Activated B cell treated with CpG ODN at 0.5 μM for 24 hours (primary cell): ENCODE data around the gene CBLN1. TPM values are rescaled to one million over a fixed set of nuclear protein-coding genes. Genes with fewer than 3 reads are reported as not detected.

Experiments used
- ATAC-seq: fragments of 200-7000 bp; cut with Tn5 transposase; one replicate; pipeline ENCODE4 v1.10.0; 2021; ENCODE audit warnings: low read depth, mild to moderate bottlenecking, moderate library complexity
- CTCF ChIA-PET: fragments of 350-600 bp; sonication (Branson Sonifier 250); formaldehyde crosslinking; loops from one replicate; lab custom pipeline; 2021; ENCODE audit warnings: antibody characterized with exemption; lab: Charles Lee
- POLR2A ChIA-PET: fragments of 350-600 bp; sonication (Branson Sonifier 250); formaldehyde crosslinking; loops from one replicate; lab custom pipeline; 2021; ENCODE audit warnings: antibody characterized with exemption; lab: Charles Lee
- DNase-seq: peaks from one replicate; pipeline ENCODE4 v3.0.0; 2022
- H3K27ac Mint-ChIP-seq: one replicate; pipeline ENCODE4 v1.8.0; 2020; ENCODE audit warnings: mixed read lengths
- H3K27me3 Mint-ChIP-seq: one replicate; pipeline ENCODE4 v1.8.0; 2021; ENCODE audit warnings: mixed read lengths
- H3K36me3 Mint-ChIP-seq: one replicate; pipeline ENCODE4 v1.8.0; 2021; ENCODE audit warnings: low read depth, mixed read lengths
- H3K4me1 Mint-ChIP-seq: one replicate; pipeline ENCODE4 v1.8.0; 2021; ENCODE audit warnings: mixed read lengths
- H3K4me3 Mint-ChIP-seq: one replicate; pipeline ENCODE4 v1.8.0; 2020; ENCODE audit warnings: mild to moderate bottlenecking, mixed read lengths
- H3K9me3 Mint-ChIP-seq: one replicate; pipeline ENCODE4 v1.8.0; 2020; ENCODE audit warnings: mixed read lengths
- intact Hi-C: fragments of 100-400 bp; cut with micrococcal nuclease; formaldehyde crosslinking; loops from one replicate; pipeline ENCODE4 v1.15.1; 2024
- total RNA-seq: library from RNA; stranded (reverse); gene quantifications from 2 replicates; pipeline ENCODE4 v1.2.3, GENCODE V29; 2022
- TF ChIP-seq, protein P1 (sequence below): fragments of 200-600 bp; IDR thresholded peaks from one replicate; pipeline ENCODE4 v1.8.0; 2022; ENCODE audit warnings: antibody characterized with exemption, mild to moderate bottlenecking

The CBLN1 gene
- total RNA-seq, 1 donor from 2014 or later = not detected

DNA sequence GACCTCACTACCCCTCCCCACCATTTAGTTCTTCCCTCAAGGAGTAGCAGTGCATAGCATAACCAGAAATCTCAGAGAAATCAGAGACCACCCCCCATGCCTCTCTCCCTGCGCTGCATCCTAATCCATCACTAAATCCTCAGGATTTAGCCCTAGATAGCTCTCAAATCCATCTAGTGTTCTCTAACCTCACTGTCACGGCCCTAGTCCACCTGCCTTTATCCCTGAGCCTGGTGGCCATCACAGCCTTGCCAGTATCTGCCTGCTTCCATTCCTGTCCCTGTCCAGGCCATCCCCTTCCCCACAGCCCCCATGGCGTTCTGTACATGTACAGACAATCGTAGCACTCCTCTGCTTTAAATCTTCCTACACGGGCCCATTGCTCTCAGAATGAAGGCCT lies 19.1 kb downstream of the CBLN1 start:
- CTCF ChIA-PET = no interaction called here
- ATAC-seq (no peak), DNase-seq (no peak)
- intact Hi-C loops = no loop called here
- TF ChIP-seq, protein P1, sequence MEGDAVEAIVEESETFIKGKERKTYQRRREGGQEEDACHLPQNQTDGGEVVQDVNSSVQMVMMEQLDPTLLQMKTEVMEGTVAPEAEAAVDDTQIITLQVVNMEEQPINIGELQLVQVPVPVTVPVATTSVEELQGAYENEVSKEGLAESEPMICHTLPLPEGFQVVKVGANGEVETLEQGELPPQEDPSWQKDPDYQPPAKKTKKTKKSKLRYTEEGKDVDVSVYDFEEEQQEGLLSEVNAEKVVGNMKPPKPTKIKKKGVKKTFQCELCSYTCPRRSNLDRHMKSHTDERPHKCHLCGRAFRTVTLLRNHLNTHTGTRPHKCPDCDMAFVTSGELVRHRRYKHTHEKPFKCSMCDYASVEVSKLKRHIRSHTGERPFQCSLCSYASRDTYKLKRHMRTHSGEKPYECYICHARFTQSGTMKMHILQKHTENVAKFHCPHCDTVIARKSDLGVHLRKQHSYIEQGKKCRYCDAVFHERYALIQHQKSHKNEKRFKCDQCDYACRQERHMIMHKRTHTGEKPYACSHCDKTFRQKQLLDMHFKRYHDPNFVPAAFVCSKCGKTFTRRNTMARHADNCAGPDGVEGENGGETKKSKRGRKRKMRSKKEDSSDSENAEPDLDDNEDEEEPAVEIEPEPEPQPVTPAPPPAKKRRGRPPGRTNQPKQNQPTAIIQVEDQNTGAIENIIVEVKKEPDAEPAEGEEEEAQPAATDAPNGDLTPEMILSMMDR = no peak
- Mint-ChIP-seq H3K9me3 (no peaks in the 10 kb centered on the region), H3K27me3 (peaks cover 2% of the 10 kb centered on the region), H3K27ac (no peak overlapping the region), H3K4me1 (no peaks in the 10 kb centered on the region), H3K36me3 (no peaks in the 10 kb centered on the region), H3K4me3 (no peak overlapping the region)
- POLR2A ChIA-PET = no interaction called here

DNA sequence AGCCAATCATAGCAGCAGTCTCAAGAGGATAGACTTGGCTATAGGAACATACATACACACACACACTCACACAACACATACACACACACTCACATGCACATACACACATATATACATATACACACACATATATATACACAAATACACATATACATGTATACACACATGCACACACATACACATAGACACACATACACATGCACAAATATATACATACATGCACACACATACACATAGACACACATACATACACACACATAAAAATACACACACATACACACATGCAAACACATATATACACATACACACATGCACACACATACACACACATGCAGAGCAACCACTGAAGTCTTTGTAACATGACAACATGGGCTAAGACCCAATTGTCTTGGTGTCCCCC lies 19.7 kb downstream of the CBLN1 start:
- H3K9me3 Mint-ChIP-seq = no peaks in the 10 kb centered on the region
- H3K27me3 Mint-ChIP-seq = peaks cover 4% of the 10 kb centered on the region
- ChIA-PET POLR2A (no interaction called here), CTCF (no interaction called here)
- TF ChIP-seq, protein P1 = no peak
- no peaks in the 10 kb centered on the region for H3K36me3 Mint-ChIP-seq
- ATAC-seq = no peak
- H3K4me1 Mint-ChIP-seq = no peaks in the 10 kb centered on the region
- H3K27ac Mint-ChIP-seq = no peak overlapping the region
- no peak overlapping the region for H3K4me3 Mint-ChIP-seq
- DNase-seq = no peak
- intact Hi-C loops = no loop called here

DNA sequence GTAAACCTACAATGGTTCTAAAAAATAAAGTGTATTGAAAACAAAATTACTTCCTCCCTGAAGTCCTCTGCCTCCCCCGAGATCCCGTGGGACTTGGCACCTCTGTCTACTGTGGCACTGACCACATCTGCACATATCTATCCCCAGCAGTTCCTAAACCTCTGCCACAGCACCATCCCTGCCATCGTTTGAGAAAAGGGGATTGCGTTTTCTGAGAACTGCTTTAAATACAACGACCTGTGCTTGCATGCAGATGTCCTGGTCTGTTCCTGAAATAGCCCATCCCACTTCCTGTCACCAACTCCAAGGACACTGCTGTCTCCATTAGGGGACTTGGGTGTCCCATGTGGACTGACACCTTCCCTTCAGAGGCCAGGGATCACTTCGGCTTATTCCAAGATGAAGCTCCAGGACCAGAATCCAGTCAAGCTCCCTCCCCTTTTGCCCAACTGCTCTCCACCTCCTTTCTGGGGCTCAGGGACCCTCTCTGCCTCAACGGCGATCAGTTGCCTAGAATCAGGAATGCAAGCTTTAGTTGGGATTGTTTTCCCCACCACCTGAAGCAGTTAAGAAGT lies 20.6 kb downstream of the CBLN1 start:
- TF ChIP-seq, protein P1 = no peak
- no peak overlapping the region for H3K27ac Mint-ChIP-seq
- ChIA-PET POLR2A (no interaction called here), CTCF (no interaction called here)
- H3K9me3 Mint-ChIP-seq = no peaks in the 10 kb centered on the region
- no peak for DNase-seq
- peaks cover 4% of the 10 kb centered on the region for H3K27me3 Mint-ChIP-seq
- H3K36me3 Mint-ChIP-seq = no peaks in the 10 kb centered on the region
- H3K4me1 Mint-ChIP-seq = no peaks in the 10 kb centered on the region
- ATAC-seq = no peak
- H3K4me3 Mint-ChIP-seq = no peak overlapping the region
- intact Hi-C loops = no loop called here

DNA sequence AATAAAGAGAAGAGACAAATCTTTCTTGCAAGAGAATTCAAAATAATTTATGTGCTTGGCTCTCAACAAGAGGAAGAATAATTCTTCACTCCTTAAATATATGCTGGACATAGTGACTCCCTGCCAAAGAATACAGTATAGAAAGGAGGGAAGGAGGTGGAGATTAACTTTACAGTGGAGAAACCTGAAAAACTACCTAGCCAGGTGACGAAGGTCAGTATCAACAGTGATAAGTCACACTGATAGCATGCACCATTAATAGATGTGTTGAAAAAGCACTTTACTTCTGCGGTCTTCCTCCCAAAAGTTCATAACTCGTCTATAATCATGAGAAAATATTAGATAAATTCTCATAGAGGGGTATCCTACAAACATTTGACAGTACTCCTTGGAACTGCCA lies 21.4 kb downstream of the CBLN1 start:
- Mint-ChIP-seq H3K36me3 (no peaks in the 10 kb centered on the region), H3K27ac (no peak overlapping the region), H3K4me3 (no peak overlapping the region), H3K27me3 (peaks cover 4% of the 10 kb centered on the region), H3K4me1 (no peaks in the 10 kb centered on the region), H3K9me3 (no peaks in the 10 kb centered on the region)
- intact Hi-C loops = no loop called here
- TF ChIP-seq, protein P1 = no peak
- CTCF ChIA-PET = no interaction called here
- ATAC-seq = no peak
- DNase-seq = no peak
- POLR2A ChIA-PET = no interaction called here

DNA sequence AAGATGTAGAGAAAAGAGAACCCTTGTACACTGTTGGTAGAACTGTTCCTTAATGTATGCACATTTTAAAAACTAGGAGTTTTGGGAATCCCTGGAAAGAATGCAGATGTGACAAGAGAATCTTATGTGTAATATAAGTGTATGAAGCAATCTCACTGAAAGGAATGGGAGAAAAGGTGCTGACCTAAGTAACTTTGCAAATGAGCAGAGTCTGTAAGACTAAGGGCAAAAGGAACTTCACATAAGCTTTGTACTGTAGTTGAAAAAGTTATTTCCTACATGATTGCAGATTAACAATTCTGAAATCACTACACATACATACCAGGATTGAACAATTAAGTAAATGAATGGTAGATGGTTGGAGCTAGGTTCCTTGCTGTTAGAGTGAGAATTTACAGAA lies 22.3 kb downstream of the CBLN1 start:
- Mint-ChIP-seq H3K4me3 (no peak overlapping the region), H3K4me1 (no peaks in the 10 kb centered on the region), H3K27me3 (peaks cover 8% of the 10 kb centered on the region), H3K27ac (no peak overlapping the region), H3K9me3 (peaks cover under 1% of the 10 kb centered on the region), H3K36me3 (no peaks in the 10 kb centered on the region)
- intact Hi-C loops = no loop called here
- CTCF ChIA-PET = no interaction called here
- TF ChIP-seq, protein P1 = no peak
- POLR2A ChIA-PET = no interaction called here
- DNase-seq = no peak
- no peak for ATAC-seq
